Mesodermal cell (in vitro differentiated cells): ENCODE results near the gene OTUB1.

Source experiments
- H3K27ac ChIP-seq: 2 replicates; pipeline ENCODE4 v1.7.0; 2013; ENCODE audit warnings: mild to moderate bottlenecking, low read depth, low read length, moderate library complexity; ENCODE audit not compliant: severe bottlenecking
- H3K36me3 ChIP-seq: 2 replicates; pipeline ENCODE4 v1.7.1; 2013; ENCODE audit warnings: mild to moderate bottlenecking, low read length, moderate library complexity; ENCODE audit not compliant: control insufficient read depth, insufficient read depth
- H3K4me1 ChIP-seq: one replicate; pipeline ENCODE4 v1.7.1; 2013; ENCODE audit warnings: mild to moderate bottlenecking, low read length; ENCODE audit not compliant: insufficient read depth, control insufficient read depth, poor library complexity, severe bottlenecking
- H3K4me3 ChIP-seq: 2 replicates; pipeline ENCODE4 v1.7.0; 2013; ENCODE audit warnings: low read length, control low read depth, mild to moderate bottlenecking; ENCODE audit not compliant: insufficient read depth, poor library complexity, severe bottlenecking; ENCODE audit errors: extremely low read depth
- H3K9me3 ChIP-seq: 2 replicates; pipeline ENCODE4 v1.7.1; 2013; ENCODE audit warnings: mild to moderate bottlenecking, low read length, moderate library complexity; ENCODE audit not compliant: control insufficient read depth
- WGBS, 2 experiments: methylation state at CpG; one replicate each; pipeline ENCODE4 v1.1.5; 2013; ENCODE audit warnings: missing lambda C conversion rate in 2 of 2; ENCODE audit not compliant: insufficient coverage in 2 of 2; 5-methylcytosine and 5-hydroxymethylcytosine counted together

The OTUB1 gene

GRCh38 chr11:64007160-64007628 is 21.0 kb downstream of the OTUB1 start:
- no peaks in the 10 kb centered on the region for H3K36me3 ChIP-seq
- peaks cover 12% of the 10 kb centered on the region for H3K9me3 ChIP-seq
- 0 to 2% methylated on average over 12 to 26 of the region's 27 CpGs for WGBS, 2 experiments
- no peak overlapping the region for H3K27ac ChIP-seq
- peaks cover 12% of the 10 kb centered on the region for H3K4me1 ChIP-seq
- peak overlapping the region; percentile 19 for H3K4me3 ChIP-seq

- no peak overlapping the region for H3K27ac ChIP-seq
- peak overlapping the region; percentile 19 for H3K4me3 ChIP-seq
- no peaks in the 10 kb centered on the region for H3K36me3 ChIP-seq
- WGBS, 2 experiments = 5 to 8% methylated on average over 34 to 35 of the region's 40 CpGs
- H3K9me3 ChIP-seq = peaks cover 12% of the 10 kb centered on the region
- peaks cover 12% of the 10 kb centered on the region for H3K4me1 ChIP-seq
Observed at GRCh38 chr11:64007629-64008282, 21.5 kb downstream of the OTUB1 start.

GRCh38 chr11:64008283-64008913 is 22.2 kb downstream of the OTUB1 start:
- H3K27ac ChIP-seq = no peak overlapping the region
- no peaks in the 10 kb centered on the region for H3K36me3 ChIP-seq
- H3K4me1 ChIP-seq = peaks cover 12% of the 10 kb centered on the region
- WGBS, 2 experiments = 87 to 89% methylated on average over 17 to 20 of the region's 26 CpGs
- peaks cover 12% of the 10 kb centered on the region for H3K9me3 ChIP-seq
- H3K4me3 ChIP-seq = peak overlapping the region; percentile 16

GRCh38 chr11:64008914-64009633 is 22.8 kb downstream of the OTUB1 start:
- peaks cover 12% of the 10 kb centered on the region for H3K4me1 ChIP-seq
- H3K4me3 ChIP-seq = no peak overlapping the region
- no peak overlapping the region for H3K27ac ChIP-seq

GRCh38 chr11:64009710-64010109 is 23.5 kb downstream of the OTUB1 start:
- peaks cover 12% of the 10 kb centered on the region for H3K9me3 ChIP-seq
- WGBS, 2 experiments = 98% methylated on average over 5 to 7 of the region's 8 CpGs
- peaks cover 12% of the 10 kb centered on the region for H3K4me1 ChIP-seq

More at GRCh38 chr11:64008914-64009633, 22.8 kb downstream of the OTUB1 start:
- peaks cover 12% of the 10 kb centered on the region for H3K9me3 ChIP-seq
- H3K36me3 ChIP-seq = no peaks in the 10 kb centered on the region
- 88 to 91% methylated on average over 14 to 15 of the region's 18 CpGs for WGBS, 2 experiments

GRCh38 chr11:64010783-64011182 is 24.5 kb downstream of the OTUB1 start:
- no peak overlapping the region for H3K27ac ChIP-seq
- peaks cover 12% of the 10 kb centered on the region for H3K4me1 ChIP-seq
- H3K36me3 ChIP-seq = no peaks in the 10 kb centered on the region
- WGBS, 2 experiments = 92 to 100% methylated on average over 2 of the region's 2 CpGs
- peaks cover 12% of the 10 kb centered on the region for H3K9me3 ChIP-seq
- H3K4me3 ChIP-seq = no peak overlapping the region

More at GRCh38 chr11:64009710-64010109, 23.5 kb downstream of the OTUB1 start:
- Histone ChIP-seq H3K27ac (no peak overlapping the region), H3K36me3 (no peaks in the 10 kb centered on the region), H3K4me3 (no peak overlapping the region)

- H3K4me1 ChIP-seq = peaks cover 12% of the 10 kb centered on the region
- no peak overlapping the region for H3K4me3 ChIP-seq
- no peaks in the 10 kb centered on the region for H3K36me3 ChIP-seq
- WGBS, 2 experiments = 95 to 99% methylated on average over 7 to 8 of the region's 8 CpGs
- H3K9me3 ChIP-seq = peaks cover 12% of the 10 kb centered on the region
- no peak overlapping the region for H3K27ac ChIP-seq
Observed at GRCh38 chr11:64011371-64011770, 25.1 kb downstream of the OTUB1 start.

GRCh38 chr11:64013141-64013896 is 27.1 kb downstream of the OTUB1 start:
- H3K27ac ChIP-seq = no peak overlapping the region
- no peak overlapping the region for H3K4me3 ChIP-seq
- peaks cover under 1% of the 10 kb centered on the region for H3K4me1 ChIP-seq
- H3K36me3 ChIP-seq = no peaks in the 10 kb centered on the region
- 93% methylated on average over 16 of the region's 16 CpGs for WGBS, 2 experiments
- H3K9me3 ChIP-seq = peaks cover 12% of the 10 kb centered on the region

- 79 to 98% methylated on average over 9 to 10 of the region's 11 CpGs for WGBS, 2 experiments
- peaks cover 12% of the 10 kb centered on the region for H3K9me3 ChIP-seq
- H3K36me3 ChIP-seq = no peaks in the 10 kb centered on the region
- no peak overlapping the region for H3K27ac ChIP-seq
- no peak overlapping the region for H3K4me3 ChIP-seq
- H3K4me1 ChIP-seq = no peaks in the 10 kb centered on the region
Observed at GRCh38 chr11:64014356-64014755, 28.1 kb downstream of the OTUB1 start.

- WGBS, 2 experiments = 82 to 86% methylated on average over 12 to 14 of the region's 20 CpGs
- Histone ChIP-seq H3K36me3 (no peaks in the 10 kb centered on the region), H3K4me3 (no peak overlapping the region), H3K4me1 (no peaks in the 10 kb centered on the region), H3K9me3 (peaks cover 7% of the 10 kb centered on the region), H3K27ac (no peak overlapping the region)
Observed at GRCh38 chr11:64015510-64015909, 29.3 kb downstream of the OTUB1 start.
